GM18499 (cell line): ENCODE data around the gene ESRRG.

Source experiments
- ATAC-seq: cut with Tn5 transposase; IDR thresholded peaks from one replicate; pipeline ENCODE4 v1.9.1; 2021; ENCODE audit warnings: moderate number of reproducible peaks; ENCODE audit not compliant: insufficient read depth, unreplicated experiment

The ESRRG gene

DNA sequence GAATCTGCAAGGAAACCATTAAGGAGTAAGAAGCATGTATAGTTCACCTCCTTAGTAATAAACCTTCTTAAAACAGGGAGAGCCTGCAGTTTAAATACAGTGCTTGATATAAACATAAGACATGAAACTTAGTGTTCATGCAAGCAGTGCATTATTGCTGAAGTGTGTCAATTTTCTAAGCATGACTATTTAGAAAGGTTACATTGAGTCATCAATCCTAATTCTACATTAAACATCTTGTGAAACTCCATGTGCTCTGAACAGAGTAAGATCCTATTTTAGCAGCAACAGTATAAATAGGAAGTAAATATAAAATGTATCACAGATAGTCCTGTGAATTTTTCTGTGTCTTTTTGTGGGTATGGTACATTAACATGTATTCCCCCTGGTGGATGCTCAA, 135.5 kb downstream of the ESRRG start:
- ATAC-seq: no peak

DNA sequence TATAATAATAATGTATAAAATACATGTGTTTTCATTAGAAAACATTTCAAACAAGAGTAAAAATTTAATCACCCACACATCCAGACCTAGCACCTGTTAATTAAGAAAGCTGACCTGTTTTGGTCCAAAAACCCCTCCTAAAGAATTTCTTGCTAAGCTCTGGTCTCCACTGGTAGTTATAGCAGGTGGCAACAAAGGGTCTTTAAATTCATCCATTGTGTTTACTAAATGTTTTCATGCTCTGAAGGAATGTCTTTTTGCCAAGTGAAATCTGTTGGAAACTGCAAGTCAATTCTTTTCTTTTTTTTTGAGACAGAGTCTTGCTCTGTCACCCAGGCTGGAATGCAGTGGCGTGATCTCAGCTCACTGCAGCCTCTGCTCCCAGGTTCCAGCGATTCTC, 141.1 kb downstream of the ESRRG start:
- no peak for ATAC-seq

DNA sequence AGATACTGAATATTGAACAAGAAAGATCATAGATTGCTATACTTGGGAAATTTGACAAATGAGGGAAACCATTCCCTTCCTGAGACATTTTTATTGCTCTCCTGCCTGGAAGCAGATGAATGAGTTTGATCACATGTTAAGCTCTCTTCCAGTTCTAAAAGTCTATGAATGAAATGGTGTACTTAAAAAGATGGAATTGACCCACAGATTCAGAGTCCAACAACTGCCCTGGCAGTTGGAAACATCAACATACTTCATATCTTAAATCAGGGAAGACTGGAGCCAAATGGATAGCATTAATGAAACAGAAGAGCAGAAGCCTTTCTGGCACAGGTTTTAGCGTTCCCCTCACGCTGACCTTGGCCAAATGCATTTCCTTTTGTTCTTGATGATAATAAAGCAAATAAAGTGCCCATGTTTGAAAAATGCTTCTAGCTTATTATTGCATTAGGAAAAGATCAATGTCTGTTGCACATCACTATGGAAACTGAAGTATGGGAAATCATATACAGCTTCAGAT, 142.6 kb downstream of the ESRRG start:
- ATAC-seq: no peak

DNA sequence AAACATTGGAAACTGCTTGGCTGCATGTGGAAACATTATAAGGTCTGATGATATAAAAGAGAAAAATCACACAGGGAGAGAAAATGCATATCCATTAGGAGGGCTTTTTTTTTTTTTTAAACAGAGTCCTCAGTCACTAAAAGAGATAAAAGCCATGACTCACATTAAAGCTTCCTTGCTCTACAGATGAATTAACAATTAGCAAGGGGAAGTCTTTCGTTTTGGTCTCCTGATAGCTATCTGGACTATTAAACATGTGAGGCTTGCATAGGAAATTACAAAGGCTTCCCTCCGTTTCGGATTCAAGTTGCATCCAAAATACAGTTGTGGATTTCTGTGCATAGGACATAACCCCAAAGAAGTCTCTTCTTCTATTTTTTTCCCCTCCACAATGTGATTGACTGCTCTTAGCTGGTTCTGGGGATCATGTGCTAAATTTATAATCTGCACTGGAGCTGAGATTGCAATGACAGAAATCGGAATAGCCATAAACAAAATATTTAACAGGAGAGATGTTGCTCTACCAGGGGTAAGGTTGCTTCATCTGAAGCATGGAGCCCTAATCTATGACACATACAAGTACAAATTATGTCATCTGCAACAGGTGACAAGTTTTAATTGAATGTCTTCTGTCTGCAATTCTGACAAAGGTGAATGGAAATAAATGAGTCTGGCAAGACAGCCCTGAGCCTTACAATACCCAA, 146.8 kb downstream of the ESRRG start:
- ATAC-seq: no peak

DNA sequence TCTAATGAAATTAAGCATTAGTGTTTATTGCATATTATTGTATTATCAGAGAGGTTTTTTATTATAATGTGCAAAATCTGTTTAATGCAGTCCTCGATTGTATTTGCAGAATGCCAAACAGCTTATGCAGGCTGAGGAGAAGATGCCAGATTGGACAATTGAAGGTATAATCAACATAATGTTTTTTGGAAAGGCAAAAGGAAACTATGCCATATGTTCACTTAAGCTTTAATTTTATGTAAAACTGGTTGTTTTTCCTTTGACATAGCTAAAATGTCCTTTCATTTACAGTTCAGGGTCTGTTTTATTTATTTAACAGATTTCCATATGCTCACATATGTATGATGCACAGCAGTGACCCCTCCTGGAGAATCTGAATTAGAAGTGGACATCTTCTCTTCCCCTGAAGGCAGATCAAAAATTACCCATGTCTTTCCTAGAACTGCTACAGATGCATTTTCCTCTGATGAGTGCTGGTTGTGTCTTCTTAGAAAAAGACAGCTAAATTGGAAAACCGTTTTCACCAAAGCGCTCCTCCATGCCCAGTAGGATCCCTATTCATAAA, 156.5 kb downstream of the ESRRG start:
- no peak for ATAC-seq

DNA sequence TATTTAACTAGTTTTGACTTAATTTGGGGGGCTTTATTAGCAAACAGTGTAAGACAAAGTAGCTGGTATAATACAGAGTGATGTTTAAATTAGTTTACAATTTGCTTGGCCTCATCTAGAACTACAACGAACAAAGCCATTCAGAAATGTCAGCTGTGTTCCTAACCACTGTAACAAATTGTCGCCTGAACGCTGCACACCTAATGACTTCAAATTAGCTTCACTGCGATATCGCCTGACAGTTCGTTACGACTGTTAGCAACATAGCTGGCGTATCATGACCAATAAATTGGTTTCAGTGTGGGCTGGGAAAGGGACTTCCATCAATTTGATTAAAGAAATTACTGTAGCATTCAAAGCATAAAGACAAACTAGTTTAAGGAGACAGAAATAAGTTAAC, 160.1 kb downstream of the ESRRG start:
- no peak for ATAC-seq

DNA sequence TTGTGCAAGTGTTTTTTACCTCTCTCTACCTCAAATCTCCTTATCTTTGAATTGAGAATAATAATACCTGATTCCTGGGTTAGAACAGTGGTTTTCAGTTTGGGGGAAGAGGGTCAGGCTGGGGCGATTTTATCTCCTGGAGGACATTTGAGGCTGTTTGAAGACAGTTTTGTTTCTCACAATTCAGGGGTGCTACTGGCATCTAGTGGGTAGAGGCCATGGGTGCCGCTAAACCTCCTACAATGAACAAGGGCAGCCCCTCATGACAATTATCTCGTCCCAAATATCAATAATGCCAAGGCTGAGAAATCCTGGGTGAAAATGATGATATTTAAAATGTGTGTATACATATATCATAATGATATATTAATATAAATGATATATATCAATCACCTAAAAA, 160.8 kb downstream of the ESRRG start:
- ATAC-seq: no peak

DNA sequence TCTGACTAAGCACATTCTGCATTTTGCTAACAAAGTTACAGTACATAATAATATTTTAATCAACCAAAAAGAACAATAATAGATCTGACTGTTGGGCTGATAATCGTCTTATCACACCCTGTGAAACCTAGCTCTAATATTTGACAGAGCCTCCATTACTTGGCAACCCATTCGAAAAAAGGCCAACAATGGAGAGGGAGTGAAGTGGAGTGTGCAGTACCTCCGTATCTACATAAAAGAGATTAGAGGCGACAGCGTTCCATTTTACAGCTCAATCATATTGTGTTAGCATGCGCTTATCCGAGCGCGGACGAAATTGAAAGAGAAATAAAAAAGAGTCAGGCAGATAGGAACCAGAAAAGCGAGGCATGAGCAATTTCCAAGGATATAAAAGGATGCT, 162.7 kb downstream of the ESRRG start:
- no peak for ATAC-seq

DNA sequence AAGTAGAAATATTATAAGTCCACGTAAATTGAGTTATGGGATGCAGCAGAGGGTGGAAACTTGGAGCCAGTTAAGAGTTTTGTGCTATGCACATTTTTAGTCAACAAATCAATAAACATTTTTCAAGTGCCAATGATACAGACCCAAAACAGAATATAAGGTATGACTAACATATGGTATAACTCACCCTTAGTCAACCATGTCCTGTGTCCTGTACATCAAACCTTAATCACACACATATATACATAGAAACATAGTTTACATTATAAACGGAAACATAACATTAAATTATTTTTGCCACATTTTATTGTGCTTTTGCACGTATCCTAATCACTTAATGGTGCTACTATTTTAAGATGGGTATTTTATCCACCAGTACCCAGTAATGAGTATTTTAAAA, 163.9 kb downstream of the ESRRG start:
- ATAC-seq: no peak

DNA sequence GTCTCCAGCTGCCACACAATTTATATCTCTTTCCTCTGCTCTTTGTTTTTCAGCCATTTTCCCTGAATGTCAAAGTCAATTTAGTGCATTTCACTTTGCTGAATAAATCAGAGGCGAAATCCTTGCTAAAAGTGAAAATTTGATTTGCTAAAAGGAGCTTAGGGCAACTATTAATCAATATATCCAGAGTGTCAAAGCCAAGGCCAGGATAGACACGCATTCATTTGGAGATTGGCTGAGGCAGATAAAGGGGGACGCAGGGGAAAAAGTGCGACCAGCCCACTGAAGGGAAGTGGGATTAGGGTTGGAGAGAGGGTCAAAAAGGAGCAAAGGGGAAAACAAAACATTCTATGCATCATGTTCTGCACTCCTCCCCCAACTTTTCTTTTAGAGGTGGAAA, 167.6 kb downstream of the ESRRG start:
- no peak for ATAC-seq

DNA sequence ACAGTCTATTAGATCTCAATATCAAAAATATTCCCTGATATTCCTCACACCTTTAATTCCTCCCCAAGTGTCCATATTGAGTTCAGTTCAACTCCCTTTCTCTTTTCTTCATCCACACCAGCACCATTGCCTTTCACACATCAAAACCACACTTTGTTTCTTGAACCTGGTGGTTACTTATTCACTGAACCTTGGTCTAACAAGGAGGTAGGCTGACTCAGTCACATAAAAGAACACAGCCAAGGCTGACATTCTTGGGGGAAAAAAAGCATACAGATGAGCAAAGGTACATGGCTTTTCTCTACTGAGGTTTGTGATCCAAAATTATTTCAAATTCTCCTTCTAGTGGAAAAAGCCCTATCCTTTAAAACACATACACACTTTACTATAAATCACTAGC, 168.3 kb downstream of the ESRRG start:
- no peak for ATAC-seq

DNA sequence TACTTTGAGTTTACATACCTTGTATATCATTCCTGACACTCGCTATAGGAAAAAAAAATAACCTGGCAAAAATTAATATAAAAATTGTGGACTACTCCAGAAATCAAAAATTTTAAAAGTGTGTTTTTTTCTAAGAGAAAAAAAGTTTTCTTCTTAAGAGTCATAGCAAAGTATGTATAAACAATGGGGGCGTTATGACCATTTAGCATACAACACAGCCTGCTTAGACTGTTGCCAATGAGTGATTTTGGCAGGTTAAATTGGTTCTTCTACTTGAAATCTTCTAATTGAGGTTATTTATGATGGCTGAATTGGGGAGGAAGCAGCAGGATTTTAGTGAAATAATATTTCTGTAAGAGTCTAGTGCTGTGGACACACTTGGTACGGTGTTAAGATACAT, 169.5 kb downstream of the ESRRG start:
- ATAC-seq: no peak

DNA sequence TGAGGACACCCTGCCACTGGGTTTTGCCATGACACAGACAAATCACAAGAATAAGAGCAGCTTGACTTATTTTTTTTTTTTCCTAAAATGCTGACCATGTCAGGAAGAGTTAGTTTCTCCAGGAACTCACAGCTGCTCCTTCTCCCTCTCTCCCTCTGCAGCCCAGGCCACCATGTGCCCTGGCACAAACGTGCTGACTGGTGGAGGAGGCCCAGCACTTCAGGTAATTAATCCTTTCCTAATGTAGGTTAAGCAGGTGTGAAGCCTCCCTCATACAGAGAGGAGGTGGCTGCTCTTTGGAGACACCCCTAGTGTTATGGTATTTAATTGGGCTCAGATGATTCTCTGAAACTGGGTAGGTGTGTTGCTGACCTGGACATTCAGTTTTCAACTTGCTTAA, 170.2 kb downstream of the ESRRG start:
- ATAC-seq: no peak

DNA sequence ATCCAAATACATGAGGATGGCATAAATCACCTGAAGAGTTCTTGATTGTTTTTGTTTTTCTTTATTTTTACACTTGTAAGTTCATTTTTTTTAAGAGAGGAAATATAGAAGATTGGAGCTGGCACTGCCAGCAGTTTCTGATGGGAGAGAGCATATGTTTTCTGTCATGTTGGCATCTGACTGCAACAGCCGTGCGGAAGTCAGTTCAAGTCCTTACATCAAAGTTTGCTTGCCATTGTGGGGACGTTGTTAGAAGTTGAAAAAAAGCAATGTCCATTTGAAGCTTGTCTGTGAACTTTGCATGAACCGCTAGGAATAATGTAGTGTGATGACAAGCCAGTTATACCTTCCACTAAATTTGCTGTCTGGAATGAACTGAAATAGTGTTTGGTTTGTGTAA, 173.4 kb downstream of the ESRRG start:
- ATAC-seq: no peak

DNA sequence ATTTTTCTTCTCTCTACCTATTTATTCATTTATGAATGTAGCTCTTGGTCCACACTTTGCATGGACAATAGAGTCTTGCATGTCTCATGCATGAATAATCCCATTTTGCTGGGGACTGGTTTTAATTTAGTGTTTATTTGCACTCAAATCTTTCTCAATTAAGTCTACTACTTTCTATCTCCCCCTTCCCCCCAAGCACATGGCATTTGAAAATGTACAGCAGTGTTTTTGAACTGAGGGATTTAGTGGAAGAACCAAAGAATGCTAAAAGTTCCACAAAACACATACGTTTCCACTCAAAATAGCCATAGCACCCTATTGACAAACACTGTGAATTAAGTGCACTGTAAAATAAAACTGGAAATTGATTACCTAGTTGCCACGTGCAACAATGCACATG, 180.5 kb downstream of the ESRRG start:
- ATAC-seq: no peak

DNA sequence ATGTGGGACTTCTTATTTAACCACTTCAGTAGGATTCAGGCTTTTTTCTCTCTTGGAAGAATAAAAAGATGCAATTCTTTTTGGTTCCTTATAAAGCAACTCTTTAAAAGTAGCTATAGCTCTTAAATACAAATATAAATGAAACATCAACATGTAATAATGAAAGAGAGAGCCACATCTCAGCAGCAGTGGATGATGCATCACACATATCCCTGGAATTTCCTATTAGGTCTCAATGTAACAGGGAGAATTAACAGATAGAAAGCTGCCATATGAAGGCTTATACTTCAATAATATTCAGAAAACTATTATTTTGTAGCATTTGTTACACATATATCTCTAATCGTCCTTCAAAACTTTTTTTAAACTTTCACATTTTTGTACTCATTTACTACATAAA, 181.0 kb downstream of the ESRRG start:
- no peak for ATAC-seq

DNA sequence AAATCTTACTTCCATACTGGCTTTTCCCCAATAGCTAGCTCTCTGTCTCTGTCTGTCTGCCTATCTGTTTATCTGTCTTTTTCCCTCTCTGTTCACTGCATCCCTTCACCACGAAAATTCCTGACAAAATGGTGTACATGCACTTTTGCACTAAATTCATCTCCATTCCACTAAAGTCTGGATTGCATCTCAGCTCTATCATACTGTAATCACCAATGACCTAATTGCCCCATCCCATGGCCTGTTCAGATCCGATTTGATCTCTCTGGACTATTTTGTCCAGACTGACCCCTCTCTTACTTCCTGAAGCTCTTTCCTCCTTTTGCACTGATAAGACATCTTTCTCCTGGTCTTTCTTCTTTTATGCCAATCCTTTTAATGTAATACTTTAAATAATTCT, 187.5 kb downstream of the ESRRG start:
- ATAC-seq: no peak

DNA sequence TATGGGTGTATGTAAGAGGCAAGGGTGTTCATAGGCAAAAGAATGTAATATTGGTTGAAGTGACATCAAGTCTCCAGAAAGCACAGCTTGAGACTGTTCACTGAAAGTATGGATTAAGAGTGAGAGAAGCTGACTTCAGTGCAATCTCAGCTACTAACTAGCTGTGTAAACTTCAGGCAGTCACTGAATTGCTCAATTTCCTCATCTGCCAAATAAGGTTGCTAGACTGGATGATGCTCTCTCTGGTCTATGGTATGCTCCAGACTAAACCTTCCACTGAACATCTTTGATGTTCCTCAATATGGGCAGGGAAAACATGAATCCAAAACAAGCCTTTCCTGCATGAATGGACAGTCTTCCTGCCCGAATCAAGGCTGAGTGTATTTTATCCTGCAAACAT, 188.2 kb downstream of the ESRRG start:
- no peak for ATAC-seq

DNA sequence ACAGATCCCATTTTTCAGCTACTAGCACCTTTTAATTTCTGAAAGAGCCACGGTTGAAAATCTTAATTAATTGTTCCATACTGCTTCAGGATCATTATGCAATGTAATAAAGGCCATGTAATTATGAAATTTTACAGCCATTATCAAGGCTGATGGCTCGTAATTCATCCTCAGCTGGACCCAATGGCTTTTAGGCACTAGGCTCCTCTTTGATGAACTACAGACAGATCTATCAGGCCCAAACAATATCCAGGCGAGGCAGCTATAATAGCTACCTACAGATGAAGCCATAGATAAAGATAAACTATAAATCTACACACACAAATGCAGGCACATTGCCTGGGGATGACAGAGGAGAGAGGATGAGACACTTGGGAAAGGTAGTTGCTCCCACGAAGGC, 189.5 kb downstream of the ESRRG start:
- no peak for ATAC-seq

DNA sequence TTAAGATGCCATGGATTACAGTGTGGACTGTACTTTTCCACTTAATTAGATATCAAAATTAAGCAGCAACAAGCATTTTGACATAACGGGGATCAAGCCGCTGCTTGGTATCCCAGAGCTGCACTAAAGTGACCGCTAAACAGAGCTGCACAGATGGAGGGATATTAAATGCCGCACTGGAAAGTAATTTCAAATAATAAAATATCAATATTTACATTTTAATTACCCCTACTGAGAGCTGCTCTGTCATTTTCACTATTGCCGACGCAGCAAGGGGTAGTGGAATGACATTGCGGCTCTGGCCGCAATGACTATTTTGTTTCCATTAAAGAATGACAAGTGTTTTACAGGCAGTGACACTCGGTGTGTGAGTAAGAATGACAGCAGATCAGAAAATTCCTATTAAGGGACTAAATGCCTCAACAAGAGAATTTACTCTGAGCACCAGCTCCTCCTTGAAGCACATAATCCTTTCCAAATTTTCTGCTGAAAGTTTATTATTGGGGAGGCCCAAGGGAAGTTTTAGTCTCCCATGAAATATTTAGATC, 190.9 kb downstream of the ESRRG start:
- no peak for ATAC-seq

DNA sequence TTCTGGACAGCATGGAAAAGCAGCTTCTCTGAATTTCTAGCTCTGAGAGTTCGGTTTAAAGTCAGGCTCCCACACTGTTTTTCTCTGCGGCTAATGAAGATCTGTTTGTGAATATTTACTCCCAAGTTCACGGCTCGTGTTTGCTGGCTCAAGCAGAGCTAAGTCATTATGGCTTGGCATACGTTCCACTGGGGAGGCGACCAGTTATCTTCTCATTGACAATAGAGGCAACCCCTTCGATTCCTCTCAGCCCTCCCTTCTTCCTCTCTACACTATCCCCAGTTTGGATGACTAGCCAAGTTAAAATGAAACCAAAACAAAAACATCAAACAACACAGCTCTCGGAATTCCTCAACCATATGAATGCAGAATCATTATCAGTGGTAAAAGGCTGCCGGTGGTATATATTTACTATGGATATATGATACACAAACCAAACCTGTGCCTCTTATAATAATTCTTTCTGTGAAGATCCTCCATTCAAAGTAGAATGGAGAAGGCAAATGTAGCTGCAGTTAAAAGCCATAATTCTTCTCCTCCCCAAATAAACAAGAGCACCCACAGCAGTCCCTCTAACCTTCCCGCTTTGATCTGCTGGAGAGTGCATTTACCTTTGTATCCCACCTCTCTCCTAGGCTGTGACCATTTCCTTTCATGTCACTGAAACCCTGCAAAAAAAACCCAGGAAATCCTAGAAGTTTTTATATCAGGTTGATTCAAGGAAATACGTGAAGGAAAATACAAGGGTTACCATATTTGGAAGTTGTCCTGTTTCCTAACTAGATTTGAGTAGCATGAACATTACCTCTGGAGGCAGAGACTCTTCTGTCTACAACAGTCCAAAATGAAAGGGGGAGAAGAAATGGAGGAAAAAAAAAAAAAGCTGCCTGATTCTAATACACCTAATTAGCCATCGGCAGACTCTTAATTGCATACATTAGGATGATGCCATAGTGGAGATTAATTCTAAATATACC, 191.7 kb downstream of the ESRRG start:
- ATAC-seq: no peak
